A549 (cell line): ENCODE data around the gene GIN1. TPM values are rescaled to one million over a fixed set of nuclear protein-coding genes. Genes with fewer than 3 reads are reported as not detected.
A peak's percentile ranks its signal among the peaks of the same experiment; 100 is the strongest.
"Not testable (repeated sequence)": the region's sequence is repeated elsewhere in the genome, so short reads cannot be mapped to it uniquely, and the experiment has no call there.

ENCODE experiments used
- ATAC-seq, 2 experiments: fragments of 200-7000 bp in 1 of 2; fragments of >200 bp in 1 of 2; cut with Nextera tagmentation in 1 of 2; cut with Tn5 transposase in 1 of 2; 3 replicates each; pipeline versions ENCODE4 v1.8.0 to v1.9.1; 2018 to 2020; ENCODE audit warnings: mild to moderate bottlenecking in 1 of 2, moderate library complexity in 1 of 2
- CTCF ChIA-PET: fragments of 300-600 bp; sonication (Branson Sonifier 250); formaldehyde crosslinking; extraction: SDS; loops from one replicate; lab custom pipeline; 2021; ENCODE audit warnings: antibody characterized with exemption, inconsistent platforms; lab: Yijun Ruan, JAX
- POLR2A ChIA-PET: fragments of 350-600 bp; formaldehyde crosslinking; extraction: SDS; loops from one replicate; lab custom pipeline; 2021; ENCODE audit warnings: antibody characterized with exemption, inconsistent platforms; lab: Yijun Ruan, JAX
- DNase-seq, 2 experiments: peaks; one replicate each; pipeline versions ENCODE4 v3.0.0 to v3.0.0-alpha.2; 2011 to 2016; ENCODE audit warnings: low read depth in 1 of 2, low spot score in 1 of 2
- FAIRE-seq: peaks from 2 replicates; lab custom pipeline; 2011; peaks lifted over from hg19 to GRCh38; lab: Jason Lieb, UNC
- H3K27ac ChIP-seq, 2 experiments: fragments of >200 bp; sonication (Bioruptor Twin); formaldehyde crosslinking; 3 replicates each; pipeline ENCODE4 v1.5.1; 2016 to 2017
- H3K4me1 ChIP-seq: fragments of >200 bp; sonication (Bioruptor Twin); formaldehyde crosslinking; 3 replicates; pipeline ENCODE4 v1.6.1; 2016
- H3K4me2 ChIP-seq: fragments of >200 bp; sonication (Bioruptor Twin); formaldehyde crosslinking; 3 replicates; pipeline ENCODE4 v1.6.1; 2016
- H3K4me3 ChIP-seq: fragments of >200 bp; sonication (Bioruptor Twin); formaldehyde crosslinking; 3 replicates; pipeline ENCODE4 v1.5.1; 2016
- H3K9me3 ChIP-seq: fragments of >200 bp; sonication (Bioruptor Twin); formaldehyde crosslinking; 3 replicates; pipeline ENCODE4 v1.6.1; 2016
- ATOH8 ChIP-seq: fragments of 250-450 bp; sonication (Bioruptor Pico); IDR thresholded peaks from 2 replicates; pipeline ENCODE4 v1.5.0; 2020; ENCODE audit warnings: low read depth, mild to moderate bottlenecking, moderate library complexity
- CHD2 ChIP-seq: fragments of 150-350 bp; IDR thresholded peaks from 2 replicates; pipeline ENCODE4 v1.6.1; 2014; ENCODE audit warnings: low read length; ENCODE audit not compliant: partially characterized antibody
- EHF ChIP-seq: fragments of 250-450 bp; sonication (Bioruptor Pico); IDR thresholded peaks from 2 replicates; pipeline ENCODE4 v1.5.0; 2020; ENCODE audit warnings: mild to moderate bottlenecking
- EHMT2 ChIP-seq: fragments of 200-600 bp; sonication (generic); IDR thresholded peaks from 2 replicates; pipeline ENCODE4 v1.6.1; 2016; ENCODE audit warnings: antibody characterized with exemption, low read depth, mild to moderate bottlenecking, moderate library complexity
- FOSL2 ChIP-seq, 2 experiments: fragments of 450-650 bp in 1 of 2; fragments of >200 bp in 1 of 2; sonication (Bioruptor Twin) in 1 of 2; formaldehyde crosslinking; IDR thresholded peaks; 2 replicates each; pipeline versions ENCODE4 v1.5.0 to v1.6.1; 2016 to 2020; ENCODE audit warnings: mild to moderate bottlenecking in 1 of 2, moderate library complexity in 1 of 2
- HOXA7 ChIP-seq: fragments of 250-450 bp; sonication (Bioruptor Pico); IDR thresholded peaks from 2 replicates; pipeline ENCODE4 v1.5.0; 2020; ENCODE audit warnings: mild to moderate bottlenecking, moderate library complexity
- JUN ChIP-seq, 2 experiments: fragments of >200 bp; sonication (Bioruptor Twin); formaldehyde crosslinking; IDR thresholded peaks; 2 replicates in 1 of 2; 3 replicates in 1 of 2; pipeline ENCODE4 v1.6.1; 2016 to 2017
- MAZ ChIP-seq: fragments of 150-350 bp; IDR thresholded peaks from 2 replicates; pipeline ENCODE4 v1.6.1; 2014; ENCODE audit warnings: antibody characterized with exemption, low read depth, low read length, borderline replicate concordance
- RARB ChIP-seq: fragments of 250-450 bp; sonication (Bioruptor Pico); IDR thresholded peaks from 2 replicates; pipeline ENCODE4 v1.8.0; 2021; ENCODE audit warnings: mild to moderate bottlenecking, moderate library complexity
- RFX5 ChIP-seq: fragments of 450-650 bp; IDR thresholded peaks from 2 replicates; pipeline ENCODE4 v1.7.1; 2014; ENCODE audit warnings: antibody characterized with exemption, mild to moderate bottlenecking, moderate library complexity
- RNF2 ChIP-seq: fragments of 200-600 bp; sonication (generic); IDR thresholded peaks from 2 replicates; pipeline ENCODE4 v1.6.1; 2016; ENCODE audit warnings: low read depth, mild to moderate bottlenecking, antibody characterized with exemption, moderate library complexity, borderline replicate concordance
- SMC3 ChIP-seq: fragments of >200 bp; sonication (Bioruptor Twin); formaldehyde crosslinking; IDR thresholded peaks from 3 replicates; pipeline ENCODE4 v1.6.1; 2018; ENCODE audit warnings: inconsistent platforms
- TP53 ChIP-seq: fragments of 250-450 bp; sonication (Bioruptor Pico); IDR thresholded peaks from 2 replicates; pipeline ENCODE4 v1.5.0; 2021; ENCODE audit warnings: mild to moderate bottlenecking, moderate library complexity
- ZC3H11A ChIP-seq: fragments of 450-650 bp; IDR thresholded peaks from 2 replicates; pipeline ENCODE4 v1.6.1; 2014; ENCODE audit warnings: antibody characterized with exemption, mild to moderate bottlenecking
- ZNF302 ChIP-seq: fragments of 250-450 bp; sonication (Bioruptor Pico); IDR thresholded peaks from 2 replicates; pipeline ENCODE4 v1.9.0; 2021; ENCODE audit warnings: inconsistent platforms, mild to moderate bottlenecking, moderate library complexity
- WGBS: methylation state at CpG from one replicate; pipeline ENCODE4 v1.1.6; 2017; ENCODE audit errors: missing lambda C conversion rate; 5-methylcytosine and 5-hydroxymethylcytosine counted together
- polyA plus RNA-seq, 4 experiments: library from polyadenylated mRNA; depleted of rRNA in 3 of 4; stranded (reverse); fragments of >200 nt; fragmentation: RNase III in 1 of 4; extraction: RNeasy Plus Mini Kit Qiagen cat#74134 plus additional on column Dnase treatment in 1 of 4; gene quantifications; 2 replicates in 3 of 4; 3 replicates in 1 of 4; pipeline ENCODE4 v1.2.3, GENCODE V29; 2011 to 2017
- TF ChIP-seq, protein P1 (sequence below): IDR thresholded peaks from 2 replicates; pipeline ENCODE4 v1.6.1; 2012
- TF ChIP-seq, protein P2 (sequence below): fragments of >200 bp; sonication (Bioruptor Twin); formaldehyde crosslinking; IDR thresholded peaks from 2 replicates; pipeline ENCODE4 v1.6.1; 2016
- TF ChIP-seq, protein P3 (sequence below): fragments of >200 bp; sonication (Bioruptor Twin); formaldehyde crosslinking; IDR thresholded peaks from 3 replicates; pipeline ENCODE4 v1.6.1; 2016

GIN1 gene
- polyA plus RNA-seq, 2 of the 4 experiments (the other 2 are of a cell fraction): 7.9 to 13.5 TPM

- ATAC-seq (no peak), DNase-seq (no peak)
- H3K4me2 ChIP-seq: no peak overlapping the region
- CTCF ChIA-PET: no interaction called here
- TF ChIP-seq, protein P1, sequence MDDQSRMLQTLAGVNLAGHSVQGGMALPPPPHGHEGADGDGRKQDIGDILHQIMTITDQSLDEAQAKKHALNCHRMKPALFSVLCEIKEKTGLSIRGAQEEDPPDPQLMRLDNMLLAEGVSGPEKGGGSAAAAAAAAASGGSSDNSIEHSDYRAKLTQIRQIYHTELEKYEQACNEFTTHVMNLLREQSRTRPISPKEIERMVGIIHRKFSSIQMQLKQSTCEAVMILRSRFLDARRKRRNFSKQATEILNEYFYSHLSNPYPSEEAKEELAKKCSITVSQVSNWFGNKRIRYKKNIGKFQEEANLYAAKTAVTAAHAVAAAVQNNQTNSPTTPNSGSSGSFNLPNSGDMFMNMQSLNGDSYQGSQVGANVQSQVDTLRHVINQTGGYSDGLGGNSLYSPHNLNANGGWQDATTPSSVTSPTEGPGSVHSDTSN: no peak
- no peak for TF ChIP-seq TP53 (CRISPR knock-in tag)
- no peak for TF ChIP-seq JUN (IDR thresholded peaks at IDR 0.05)
- no peak for TF ChIP-seq ZC3H11A
- TF ChIP-seq ZNF302 (CRISPR knock-in tag): no peak
- no peak for TF ChIP-seq RNF2
- TF ChIP-seq, protein P2, sequence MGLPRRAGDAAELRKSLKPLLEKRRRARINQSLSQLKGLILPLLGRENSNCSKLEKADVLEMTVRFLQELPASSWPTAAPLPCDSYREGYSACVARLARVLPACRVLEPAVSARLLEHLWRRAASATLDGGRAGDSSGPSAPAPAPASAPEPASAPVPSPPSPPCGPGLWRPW: no peak
- no peak for TF ChIP-seq MAZ
- TF ChIP-seq, all 56 proteins: peak for 0
- WGBS: 49% methylated on average over 3 of the region's 3 CpGs
- no peaks in the 10 kb centered on the region for H3K9me3 ChIP-seq
- H3K27ac ChIP-seq: no peak overlapping the region
- H3K4me1 ChIP-seq: 0 out of 3 replicates have a peak, but pooled peaks cover 4% of the 10 kb centered on the region
- POLR2A ChIA-PET: interaction anchor here (1.5 kb wide), 1 partner anchor 61 kb away, joined by 4 read pairs; the partner anchor contains the start of genes GIN1 and PPIP5K2
- no peak for FAIRE-seq
- no peak overlapping the region for H3K4me3 ChIP-seq
Measured at GRCh38 chr5:103059525-103059924, 60.4 kb downstream of the GIN1 start.

DNA sequence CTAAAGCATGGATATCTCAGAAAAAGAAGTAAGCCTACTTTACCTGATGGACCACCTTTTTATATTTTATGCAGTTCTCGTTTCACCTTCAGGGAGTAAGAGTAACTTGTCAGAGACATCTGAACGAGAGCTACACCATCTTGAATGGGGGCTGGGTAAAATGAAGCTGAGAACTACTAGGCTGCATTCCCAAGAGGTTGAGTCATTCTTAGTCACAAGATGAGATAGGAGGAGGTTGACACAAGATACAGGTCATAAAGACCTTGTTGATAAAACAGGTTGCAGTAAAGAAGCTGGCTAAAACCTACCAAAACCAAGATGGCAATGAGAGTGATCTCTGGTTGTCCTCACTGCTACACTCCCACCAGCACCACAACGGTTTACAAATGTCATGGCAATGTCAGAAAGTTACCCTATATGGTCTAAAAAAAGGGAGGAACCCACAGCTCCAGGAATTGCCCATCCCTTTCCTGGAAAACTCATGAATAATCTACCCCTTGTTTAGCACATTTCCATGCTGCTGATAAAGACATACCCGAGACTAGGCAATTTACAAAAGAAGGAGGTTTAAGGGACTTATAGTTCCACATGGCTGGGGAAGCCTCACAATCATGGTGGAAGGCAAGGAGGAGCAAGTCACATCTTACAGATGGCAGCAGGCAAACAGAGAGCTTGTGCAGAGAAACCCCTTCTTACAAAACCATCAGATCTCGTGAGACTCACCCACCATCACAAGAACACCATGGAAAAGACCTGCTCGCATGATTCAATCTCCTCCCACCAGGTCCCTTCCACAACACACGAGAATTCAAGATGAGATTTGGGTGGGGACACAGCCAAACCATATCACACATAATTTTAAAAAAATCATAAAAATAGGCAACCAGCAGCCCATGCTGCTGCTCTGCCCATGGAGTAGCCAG lies 62.5 kb downstream of the GIN1 start:
- Histone ChIP-seq H3K4me1 (0 out of 3 replicates have a peak, but pooled peaks cover 4% of the 10 kb centered on the region), H3K9me3 (no peaks in the 10 kb centered on the region), H3K4me2 (0 out of 3 replicates have a peak overlapping the region, but pooled peaks have one; percentile 13), H3K27ac (no peak overlapping the region), H3K4me3 (no peak overlapping the region)
- DNase-seq (peak in 1 of 2 experiments; percentile 29), ATAC-seq (no peak), FAIRE-seq (no peak)
- 23% methylated on average over 6 of the region's 7 CpGs for WGBS
- ChIA-PET CTCF (no interaction called here), POLR2A (no interaction called here)
- TF ChIP-seq CHD2 (no peak), RNF2 (no peak), EHMT2 (no peak), HOXA7 (CRISPR knock-in tag) (no peak), JUN (IDR thresholded peaks at IDR 0.05) (no peak), RARB (CRISPR knock-in tag) (no peak), ATOH8 (CRISPR knock-in tag) (no peak), EHF (CRISPR knock-in tag) (no peak), RFX5 (no peak), ZC3H11A (no peak), FOSL2 (IDR thresholded peaks at IDR 0.05) (no peak), FOSL2 (CRISPR knock-in tag; IDR thresholded peaks at IDR 0.05) (no peak), SMC3 (no peak), ZNF302 (CRISPR knock-in tag) (no peak)
- TF ChIP-seq, protein P3, sequence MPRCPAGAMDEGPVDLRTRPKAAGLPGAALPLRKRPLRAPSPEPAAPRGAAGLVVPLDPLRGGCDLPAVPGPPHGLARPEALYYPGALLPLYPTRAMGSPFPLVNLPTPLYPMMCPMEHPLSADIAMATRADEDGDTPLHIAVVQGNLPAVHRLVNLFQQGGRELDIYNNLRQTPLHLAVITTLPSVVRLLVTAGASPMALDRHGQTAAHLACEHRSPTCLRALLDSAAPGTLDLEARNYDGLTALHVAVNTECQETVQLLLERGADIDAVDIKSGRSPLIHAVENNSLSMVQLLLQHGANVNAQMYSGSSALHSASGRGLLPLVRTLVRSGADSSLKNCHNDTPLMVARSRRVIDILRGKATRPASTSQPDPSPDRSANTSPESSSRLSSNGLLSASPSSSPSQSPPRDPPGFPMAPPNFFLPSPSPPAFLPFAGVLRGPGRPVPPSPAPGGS: no peak

DNA sequence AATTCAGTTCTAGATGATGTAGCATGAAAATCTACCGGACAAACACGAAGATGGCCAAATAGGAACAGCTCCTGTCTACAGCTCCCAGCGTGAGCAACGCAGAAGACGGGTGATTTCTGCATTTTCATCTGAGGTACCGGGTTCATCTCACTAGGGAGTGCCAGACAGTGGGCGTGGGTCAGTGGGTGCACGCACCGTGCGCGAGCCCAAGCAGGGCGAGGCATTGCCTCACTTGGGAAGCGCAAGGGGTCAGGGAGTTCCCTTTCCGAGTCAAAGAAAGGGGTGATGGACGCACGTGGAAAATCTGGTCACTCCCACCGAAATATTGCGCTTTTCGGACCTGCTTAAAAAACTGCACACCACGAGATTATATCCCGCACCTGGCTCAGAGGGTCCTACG lies 73.2 kb downstream of the GIN1 start:
- FAIRE-seq, H3K4me2 ChIP-seq, H3K4me1 ChIP-seq, H3K27ac ChIP-seq, H3K4me3 ChIP-seq, CTCF ChIA-PET, POLR2A ChIA-PET, DNase-seq, H3K9me3 ChIP-seq, ATAC-seq: not testable (repeated sequence)
- WGBS: 69% methylated on average over 20 of the region's 22 CpGs
